GM12872 (cell line): Measurements from ENCODE around the gene ARHGAP8.

Experiments
- CTCF ChIP-seq: IDR thresholded peaks from 3 replicates; pipeline ENCODE4 v1.5.1; 2011; ENCODE audit warnings: low read depth, mild to moderate bottlenecking, low read length, moderate library complexity; ENCODE audit not compliant: insufficient read depth

The ARHGAP8 gene

GRCh38 chr22:44802956-44803355 lies 50.6 kb downstream of the ARHGAP8 start:
- TF ChIP-seq CTCF = no peak

GRCh38 chr22:44804327-44804726 lies 52.0 kb downstream of the ARHGAP8 start:
- no peak for TF ChIP-seq CTCF

- TF ChIP-seq CTCF = no peak
Measured at GRCh38 chr22:44805711-44806110, 53.3 kb downstream of the ARHGAP8 start.

GRCh38 chr22:44807232-44807631 lies 54.9 kb downstream of the ARHGAP8 start:
- TF ChIP-seq CTCF = no peak

GRCh38 chr22:44807915-44808690 lies 55.7 kb downstream of the ARHGAP8 start:
- TF ChIP-seq CTCF = peak; percentile 41; the same call in 2 of the 3 replicates

- no peak for TF ChIP-seq CTCF
Measured at GRCh38 chr22:44809456-44809855, 57.1 kb downstream of the ARHGAP8 start.

GRCh38 chr22:44811141-44811540 lies 58.8 kb downstream of the ARHGAP8 start:
- no peak for TF ChIP-seq CTCF
